MCF 10A (cell line): Measurements from ENCODE around the gene COL4A6. TPM values are rescaled to one million over a fixed set of nuclear protein-coding genes. Genes with fewer than 3 reads are reported as not detected.

Source experiments
- BruUV-seq: library from RNA; stranded (reverse); fragments of 400-500 nt; replicated peaks from 2 replicates; lab custom pipeline; 2021; lab: Mats Ljungman, UMichigan
- CTCF ChIA-PET: fragments of 300-600 bp; sonication (Branson Sonifier 250); formaldehyde crosslinking; extraction: SDS; loops from one replicate; lab custom pipeline; 2021; ENCODE audit warnings: antibody characterized with exemption, inconsistent platforms; lab: Yijun Ruan, JAX
- POLR2A ChIA-PET: fragments of 300-600, 350-650 bp; sonication (Branson Sonifier 250); formaldehyde crosslinking; extraction: SDS; loops from one replicate; lab custom pipeline; 2020; ENCODE audit warnings: antibody characterized with exemption, inconsistent platforms; lab: Yijun Ruan, JAX
- DNase-seq: peaks from one replicate; pipeline ENCODE4 v3.0.0-alpha.2; 2018; ENCODE audit not compliant: unreplicated experiment
- H3K27ac Mint-ChIP-seq: one replicate; pipeline ENCODE4 v1.8.0; 2022; ENCODE audit warnings: mild to moderate bottlenecking, low read depth, mixed read lengths; ENCODE audit not compliant: unreplicated experiment
- H3K27me3 Mint-ChIP-seq: one replicate; pipeline ENCODE4 v1.8.0; 2022; ENCODE audit warnings: mixed read lengths; ENCODE audit not compliant: insufficient read depth, unreplicated experiment
- H3K36me3 Mint-ChIP-seq: one replicate; pipeline ENCODE4 v1.8.0; 2022; ENCODE audit warnings: mild to moderate bottlenecking, moderate library complexity, mixed read lengths; ENCODE audit not compliant: insufficient read depth, unreplicated experiment
- H3K4me1 Mint-ChIP-seq: one replicate; pipeline ENCODE4 v1.8.0; 2022; ENCODE audit warnings: mixed read lengths; ENCODE audit not compliant: insufficient read depth, unreplicated experiment
- H3K4me3 Mint-ChIP-seq: one replicate; pipeline ENCODE4 v1.8.0; 2022; ENCODE audit warnings: mild to moderate bottlenecking, moderate library complexity, mixed read lengths; ENCODE audit not compliant: unreplicated experiment
- H3K9me3 Mint-ChIP-seq: one replicate; pipeline ENCODE4 v1.8.0; 2022; ENCODE audit warnings: mixed read lengths; ENCODE audit not compliant: unreplicated experiment
- intact Hi-C: fragments of 100-400 bp; cut with micrococcal nuclease; formaldehyde crosslinking; loops from 2 replicates; pipeline ENCODE4 v1.14.1; 2022
- total RNA-seq: library from RNA; stranded (reverse); gene quantifications from 2 replicates; pipeline ENCODE4 v1.2.3, GENCODE V29; 2022
- TF ChIP-seq, protein P1 (sequence below): fragments of 200-600 bp; IDR thresholded peaks from one replicate; pipeline ENCODE4 v1.8.0; 2022; ENCODE audit warnings: antibody characterized with exemption, mild to moderate bottlenecking; ENCODE audit not compliant: unreplicated experiment

The COL4A6 gene
- total RNA-seq, 1 experiment from 2014 or later = 58.3 TPM

DNA sequence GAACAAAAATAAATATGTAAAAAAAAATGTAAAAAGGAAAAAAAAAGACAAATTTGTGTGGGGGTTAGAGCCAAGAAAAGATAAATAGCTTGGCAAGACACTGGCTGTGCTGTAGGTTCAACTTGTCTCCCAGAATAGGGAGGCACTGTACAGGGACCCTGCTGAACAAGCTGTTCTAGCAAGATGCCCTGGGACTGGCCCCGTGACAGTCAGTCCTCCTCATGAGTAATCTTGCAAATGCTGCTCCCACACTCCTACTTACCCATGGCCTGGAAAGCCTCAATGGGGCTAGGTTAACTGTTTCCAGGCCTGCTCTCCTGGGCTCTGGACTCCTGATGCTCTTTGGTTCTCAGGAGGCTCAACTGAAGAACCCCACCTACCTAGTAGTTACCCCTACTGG is 239.8 kb downstream of the COL4A6 start:
- Mint-ChIP-seq H3K27me3 (peaks cover 97% of the 10 kb centered on the region), H3K4me1 (no peaks in the 10 kb centered on the region), H3K4me3 (no peak overlapping the region), H3K9me3 (no peaks in the 10 kb centered on the region), H3K27ac (no peak overlapping the region), H3K36me3 (peaks cover 21% of the 10 kb centered on the region)
- BruUV-seq = no TSS peak
- POLR2A ChIA-PET = no interaction called here
- CTCF ChIA-PET = interaction anchor here (2.0 to 3.1 kb wide), 2 partner anchors 26 to 38 kb away, joined by 6 to 20 read pairs; no protein-coding TSS in a partner anchor
- intact Hi-C loops = no loop called here
- TF ChIP-seq, protein P1, sequence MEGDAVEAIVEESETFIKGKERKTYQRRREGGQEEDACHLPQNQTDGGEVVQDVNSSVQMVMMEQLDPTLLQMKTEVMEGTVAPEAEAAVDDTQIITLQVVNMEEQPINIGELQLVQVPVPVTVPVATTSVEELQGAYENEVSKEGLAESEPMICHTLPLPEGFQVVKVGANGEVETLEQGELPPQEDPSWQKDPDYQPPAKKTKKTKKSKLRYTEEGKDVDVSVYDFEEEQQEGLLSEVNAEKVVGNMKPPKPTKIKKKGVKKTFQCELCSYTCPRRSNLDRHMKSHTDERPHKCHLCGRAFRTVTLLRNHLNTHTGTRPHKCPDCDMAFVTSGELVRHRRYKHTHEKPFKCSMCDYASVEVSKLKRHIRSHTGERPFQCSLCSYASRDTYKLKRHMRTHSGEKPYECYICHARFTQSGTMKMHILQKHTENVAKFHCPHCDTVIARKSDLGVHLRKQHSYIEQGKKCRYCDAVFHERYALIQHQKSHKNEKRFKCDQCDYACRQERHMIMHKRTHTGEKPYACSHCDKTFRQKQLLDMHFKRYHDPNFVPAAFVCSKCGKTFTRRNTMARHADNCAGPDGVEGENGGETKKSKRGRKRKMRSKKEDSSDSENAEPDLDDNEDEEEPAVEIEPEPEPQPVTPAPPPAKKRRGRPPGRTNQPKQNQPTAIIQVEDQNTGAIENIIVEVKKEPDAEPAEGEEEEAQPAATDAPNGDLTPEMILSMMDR = no peak
- DNase-seq = no peak

DNA sequence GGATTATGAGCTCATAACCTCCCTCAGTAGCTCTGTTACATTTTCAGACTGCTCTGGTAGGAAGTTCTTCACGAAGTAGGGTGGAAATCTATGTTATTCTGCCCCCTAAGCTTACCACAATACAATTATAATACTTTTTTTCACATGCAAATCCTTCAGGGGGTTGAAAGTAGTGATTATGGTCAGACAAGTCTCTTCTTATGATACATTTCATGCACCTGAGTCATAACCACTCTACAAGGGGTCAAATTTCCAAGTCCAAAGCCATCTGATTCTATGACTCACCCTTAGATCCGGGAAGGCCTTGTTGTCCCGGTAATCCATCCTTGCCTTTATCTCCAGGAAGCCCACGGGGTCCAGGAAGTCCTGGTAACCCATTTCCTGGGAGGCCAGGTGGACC is 251.4 kb downstream of the COL4A6 start:
- POLR2A ChIA-PET = no interaction called here
- peak; percentile 70 for DNase-seq
- no peaks in the 10 kb centered on the region for H3K9me3 Mint-ChIP-seq
- H3K27ac Mint-ChIP-seq = peak overlapping the region; percentile 41
- intact Hi-C loops = no loop called here
- no TSS peak for BruUV-seq
- H3K4me1 Mint-ChIP-seq = peaks cover 13% of the 10 kb centered on the region
- TF ChIP-seq, protein P1 = no peak
- CTCF ChIA-PET = interaction anchor here (0.6 kb wide), 1 partner anchor 27 kb away, joined by 3 read pairs; no protein-coding TSS in a partner anchor
- no peak overlapping the region for H3K4me3 Mint-ChIP-seq
- peaks cover 60% of the 10 kb centered on the region for H3K36me3 Mint-ChIP-seq
- H3K27me3 Mint-ChIP-seq = peaks cover 98% of the 10 kb centered on the region

DNA sequence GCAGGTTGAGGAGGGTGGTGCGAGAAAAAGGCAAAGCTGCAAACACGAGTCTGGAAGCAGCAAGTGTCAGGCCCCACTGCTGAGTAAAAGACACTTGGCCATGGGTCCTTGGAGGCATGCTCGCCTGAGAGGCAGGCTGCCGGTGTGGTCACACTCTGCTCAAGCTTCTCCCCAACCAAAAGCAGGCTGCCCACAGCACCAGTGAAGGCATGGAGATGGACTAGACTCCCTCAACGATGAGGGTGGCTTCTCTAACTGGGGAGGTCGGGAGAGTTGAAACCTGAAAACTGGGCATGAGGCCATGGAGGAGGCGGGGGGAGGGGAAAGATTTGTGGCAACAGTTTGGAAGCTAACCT is 260.1 kb downstream of the COL4A6 start:
- intact Hi-C loops = no loop called here
- H3K9me3 Mint-ChIP-seq = no peaks in the 10 kb centered on the region
- no peak for DNase-seq
- TF ChIP-seq, protein P1 = no peak
- ChIA-PET CTCF (no interaction called here), POLR2A (no interaction called here)
- peaks cover 44% of the 10 kb centered on the region for H3K36me3 Mint-ChIP-seq
- H3K27ac Mint-ChIP-seq = no peak overlapping the region
- H3K4me1 Mint-ChIP-seq = no peaks in the 10 kb centered on the region
- H3K4me3 Mint-ChIP-seq = no peak overlapping the region
- no TSS peak for BruUV-seq
- peaks cover 68% of the 10 kb centered on the region for H3K27me3 Mint-ChIP-seq

DNA sequence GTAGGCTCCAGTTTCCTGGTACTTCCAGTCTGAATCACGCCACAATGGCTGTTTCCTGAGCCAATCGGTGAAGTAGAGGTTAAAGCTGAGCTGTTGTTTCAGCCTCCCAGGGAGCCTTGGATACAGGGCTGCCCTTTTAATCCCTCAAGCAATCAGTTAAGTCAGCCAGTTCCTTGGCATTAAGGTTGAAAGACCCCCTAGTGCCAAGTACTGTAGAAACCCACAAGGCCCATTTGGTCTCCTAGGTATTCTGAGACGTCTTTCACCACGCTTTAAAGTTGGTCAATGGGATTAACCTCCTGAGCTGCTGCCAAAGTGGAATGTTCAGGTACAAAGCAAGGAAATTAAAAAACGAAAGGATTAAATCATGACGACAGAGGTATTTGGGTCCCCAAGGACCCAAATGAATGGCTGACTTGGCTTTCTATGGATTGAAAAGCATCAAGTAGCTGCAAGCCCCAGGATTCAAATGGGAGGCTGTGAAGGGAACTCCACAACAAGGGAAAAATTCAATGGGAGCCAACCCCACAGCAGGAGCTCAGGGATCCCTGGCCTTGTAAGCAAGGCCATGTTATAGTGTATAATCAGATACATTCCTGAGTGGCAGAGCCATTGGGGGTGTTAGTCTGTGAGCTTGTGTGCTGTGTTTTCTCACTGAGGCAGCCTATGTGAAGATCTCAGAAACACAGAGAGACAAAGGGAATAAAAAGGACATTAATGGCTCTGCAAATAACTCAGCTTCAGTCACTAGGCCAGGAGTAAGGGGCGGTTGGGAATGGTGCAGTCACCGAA is 260.7 kb downstream of the COL4A6 start:
- H3K27me3 Mint-ChIP-seq = peaks cover 67% of the 10 kb centered on the region
- no peaks in the 10 kb centered on the region for H3K4me1 Mint-ChIP-seq
- H3K36me3 Mint-ChIP-seq = peaks cover 42% of the 10 kb centered on the region
- H3K27ac Mint-ChIP-seq = no peak overlapping the region
- ChIA-PET CTCF (no interaction called here), POLR2A (no interaction called here)
- no peaks in the 10 kb centered on the region for H3K9me3 Mint-ChIP-seq
- DNase-seq = no peak
- BruUV-seq = no TSS peak
- TF ChIP-seq, protein P1 = no peak
- H3K4me3 Mint-ChIP-seq = no peak overlapping the region
- intact Hi-C loops = no loop called here
